Smooth muscle cell (in vitro differentiated cells): Measurements from ENCODE around the gene AHR. TPM values are rescaled to one million over a fixed set of nuclear protein-coding genes. Genes with fewer than 3 reads are reported as not detected.

Source experiments
- DNase-seq: peaks from one replicate; lab custom pipeline; 2025; ENCODE audit not compliant: unreplicated experiment; lab: John Stamatoyannopoulos, UW
- H2AFZ ChIP-seq: fragments of 200-600 bp; sonication (generic); 2 replicates; pipeline ENCODE4 v1.6.0; 2016; ENCODE audit warnings: antibody characterized with exemption, low read depth, mild to moderate bottlenecking
- H3F3A ChIP-seq: fragments of 200-600 bp; sonication (generic); 2 replicates; pipeline ENCODE4 v1.6.0; 2017; ENCODE audit warnings: antibody characterized with exemption, low read depth
- H3K27ac ChIP-seq: fragments of 200-600 bp; sonication (generic); 2 replicates; pipeline ENCODE4 v1.5.1; 2016; ENCODE audit warnings: low read depth, mild to moderate bottlenecking
- H3K27me3 ChIP-seq: fragments of 200-600 bp; sonication (generic); 2 replicates; pipeline ENCODE4 v1.6.1; 2016; ENCODE audit warnings: low read depth, mild to moderate bottlenecking
- H3K36me3 ChIP-seq: fragments of 200-600 bp; sonication (generic); 2 replicates; pipeline ENCODE4 v1.5.1; 2016; ENCODE audit warnings: low read depth
- H3K4me1 ChIP-seq: fragments of 200-600 bp; sonication (generic); 2 replicates; pipeline ENCODE4 v1.5.1; 2016; ENCODE audit warnings: low read depth
- H3K4me2 ChIP-seq: fragments of 200-600 bp; sonication (generic); 2 replicates; pipeline ENCODE4 v1.6.0; 2016; ENCODE audit warnings: mild to moderate bottlenecking
- H3K4me3 ChIP-seq: fragments of 200-600 bp; sonication (generic); 2 replicates; pipeline ENCODE4 v1.5.1; 2016; ENCODE audit warnings: mild to moderate bottlenecking
- H3K79me2 ChIP-seq: fragments of 200-600 bp; sonication (generic); 2 replicates; pipeline ENCODE4 v1.6.0; 2016; ENCODE audit warnings: low read depth, mild to moderate bottlenecking
- H3K9ac ChIP-seq: fragments of 200-600 bp; sonication (generic); 2 replicates; pipeline ENCODE4 v1.6.0; 2016; ENCODE audit warnings: low read depth
- H3K9me3 ChIP-seq: fragments of 200-600 bp; sonication (generic); replicated peaks from 2 replicates; pipeline ENCODE4 v1.5.1; 2016; ENCODE audit warnings: low read depth
- H4K20me1 ChIP-seq: fragments of 200-600 bp; sonication (generic); 2 replicates; pipeline ENCODE4 v1.6.0; 2016; ENCODE audit warnings: low read depth
- CTCF ChIP-seq: fragments of 200-600 bp; sonication (generic); IDR thresholded peaks from 2 replicates; pipeline ENCODE4 v1.5.1; 2017; ENCODE audit warnings: borderline replicate concordance, mild to moderate bottlenecking, antibody characterized with exemption; ENCODE audit not compliant: insufficient read depth, poor library complexity, severe bottlenecking
- WGBS: methylation state at CpG from one replicate; pipeline ENCODE4 v1.1.7; 2016; ENCODE audit warnings: low lambda C conversion rate; 5-methylcytosine and 5-hydroxymethylcytosine counted together
- polyA plus RNA-seq: library from polyadenylated mRNA; unstranded; fragments of >200 nt; fragmentation: Nextera tagmentation; extraction: Ambion mirVana; gene quantifications from 2 replicates; pipeline ENCODE4 v1.2.1, GENCODE V29; 2016
- total RNA-seq: library from RNA; depleted of rRNA; stranded (reverse); fragments of >200 nt; gene quantifications from 2 replicates; pipeline ENCODE4 v1.2.3, GENCODE V29; 2014

AHR gene
- total and polyA plus RNA-seq, 2 experiments from 2014 or later = 25.7 to 174 TPM

- Histone ChIP-seq H3K36me3 (no peaks in the 10 kb centered on the region), H3K4me2 (peak overlapping the region; percentile 2), H3K9me3 (no peaks in the 10 kb centered on the region), H4K20me1 (no peaks in the 10 kb centered on the region), H2AFZ (no peak overlapping the region), H3K79me2 (no peaks in the 10 kb centered on the region), H3K27ac (peak overlapping the region; percentile 12), H3K4me3 (no peak overlapping the region), H3F3A (no peaks in the 10 kb centered on the region), H3K9ac (no peak overlapping the region), H3K4me1 (peaks cover 11% of the 10 kb centered on the region), H3K27me3 (no peaks in the 10 kb centered on the region)
- 24% methylated on average over 2 of the region's 2 CpGs for WGBS
- TF ChIP-seq CTCF = no peak
- no peak for DNase-seq
Observed at GRCh38 chr7:17364671-17365070, 66.2 kb downstream of the AHR start.

GRCh38 chr7:17365775-17366174 lies 67.3 kb downstream of the AHR start:
- WGBS = 97% methylated on average over 1 of the region's 1 CpG

GRCh38 chr7:17367502-17367901 lies 69.0 kb downstream of the AHR start:
- peak overlapping the region; percentile 17 for H3K9ac ChIP-seq
- no peak for DNase-seq
- no peaks in the 10 kb centered on the region for H3K79me2 ChIP-seq
- no peaks in the 10 kb centered on the region for H3K36me3 ChIP-seq
- peak overlapping the region; percentile 36 for H2AFZ ChIP-seq
- H3K27ac ChIP-seq = peak overlapping the region; percentile 99
- TF ChIP-seq CTCF = no peak
- H3K9me3 ChIP-seq = no peaks in the 10 kb centered on the region
- no peaks in the 10 kb centered on the region for H3K27me3 ChIP-seq
- H4K20me1 ChIP-seq = no peaks in the 10 kb centered on the region
- H3K4me2 ChIP-seq = peak overlapping the region; percentile 33
- no peaks in the 10 kb centered on the region for H3F3A ChIP-seq
- peaks cover 31% of the 10 kb centered on the region for H3K4me1 ChIP-seq
- 73% methylated on average over 2 of the region's 2 CpGs for WGBS
- H3K4me3 ChIP-seq = no peak overlapping the region

More at GRCh38 chr7:17365775-17366174, 67.3 kb downstream of the AHR start:
- Histone ChIP-seq H3K27ac (no peak overlapping the region), H3K27me3 (no peaks in the 10 kb centered on the region), H3F3A (no peaks in the 10 kb centered on the region), H3K9ac (no peak overlapping the region), H2AFZ (no peak overlapping the region), H4K20me1 (no peaks in the 10 kb centered on the region), H3K36me3 (no peaks in the 10 kb centered on the region), H3K4me1 (peaks cover 17% of the 10 kb centered on the region), H3K4me3 (no peak overlapping the region), H3K79me2 (no peaks in the 10 kb centered on the region), H3K4me2 (no peak overlapping the region), H3K9me3 (no peaks in the 10 kb centered on the region)
- no peak for DNase-seq
- no peak for TF ChIP-seq CTCF

GRCh38 chr7:17368856-17369524 lies 70.5 kb downstream of the AHR start:
- no peaks in the 10 kb centered on the region for H4K20me1 ChIP-seq
- H3K27ac ChIP-seq = peak overlapping the region; percentile 99
- no peak for TF ChIP-seq CTCF
- no peaks in the 10 kb centered on the region for H3K79me2 ChIP-seq
- H3K27me3 ChIP-seq = no peaks in the 10 kb centered on the region
- H2AFZ ChIP-seq = no peak overlapping the region
- no peak overlapping the region for H3K4me3 ChIP-seq
- H3F3A ChIP-seq = no peaks in the 10 kb centered on the region
- H3K4me1 ChIP-seq = peaks cover 33% of the 10 kb centered on the region
- H3K36me3 ChIP-seq = no peaks in the 10 kb centered on the region
- 52% methylated on average over 3 of the region's 3 CpGs for WGBS
- peak overlapping the region; percentile 69 for H3K4me2 ChIP-seq
- peak overlapping the region; percentile 87 for H3K9ac ChIP-seq
- H3K9me3 ChIP-seq = no peaks in the 10 kb centered on the region
- no peak for DNase-seq
